HG02943 (cell line): ENCODE results near the gene ABCF2.

Source experiments
- ATAC-seq: cut with Tn5 transposase; IDR thresholded peaks from one replicate; pipeline ENCODE4 v1.9.1; 2021; ENCODE audit warnings: mild to moderate bottlenecking, low read depth, moderate library complexity; ENCODE audit not compliant: unreplicated experiment

The ABCF2 gene

GRCh38 chr7:151252961-151253711 is 26.1 kb upstream of the ABCF2 start:
- no peak for ATAC-seq

DNA sequence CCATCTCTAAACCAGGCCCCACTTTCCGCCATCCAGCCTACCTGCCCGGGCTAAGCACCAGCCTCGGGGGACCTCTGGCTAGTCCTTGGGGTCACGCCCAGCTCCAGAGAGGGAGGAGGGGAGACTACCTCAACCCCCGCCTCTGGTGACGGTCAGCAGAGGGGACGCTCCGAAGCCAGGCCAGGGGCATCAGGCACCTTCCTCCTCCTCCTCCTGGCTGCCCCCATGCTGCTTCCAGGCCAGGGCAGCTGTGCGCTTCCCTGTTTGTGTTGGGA is 25.5 kb upstream of the ABCF2 start:
- no peak for ATAC-seq

DNA sequence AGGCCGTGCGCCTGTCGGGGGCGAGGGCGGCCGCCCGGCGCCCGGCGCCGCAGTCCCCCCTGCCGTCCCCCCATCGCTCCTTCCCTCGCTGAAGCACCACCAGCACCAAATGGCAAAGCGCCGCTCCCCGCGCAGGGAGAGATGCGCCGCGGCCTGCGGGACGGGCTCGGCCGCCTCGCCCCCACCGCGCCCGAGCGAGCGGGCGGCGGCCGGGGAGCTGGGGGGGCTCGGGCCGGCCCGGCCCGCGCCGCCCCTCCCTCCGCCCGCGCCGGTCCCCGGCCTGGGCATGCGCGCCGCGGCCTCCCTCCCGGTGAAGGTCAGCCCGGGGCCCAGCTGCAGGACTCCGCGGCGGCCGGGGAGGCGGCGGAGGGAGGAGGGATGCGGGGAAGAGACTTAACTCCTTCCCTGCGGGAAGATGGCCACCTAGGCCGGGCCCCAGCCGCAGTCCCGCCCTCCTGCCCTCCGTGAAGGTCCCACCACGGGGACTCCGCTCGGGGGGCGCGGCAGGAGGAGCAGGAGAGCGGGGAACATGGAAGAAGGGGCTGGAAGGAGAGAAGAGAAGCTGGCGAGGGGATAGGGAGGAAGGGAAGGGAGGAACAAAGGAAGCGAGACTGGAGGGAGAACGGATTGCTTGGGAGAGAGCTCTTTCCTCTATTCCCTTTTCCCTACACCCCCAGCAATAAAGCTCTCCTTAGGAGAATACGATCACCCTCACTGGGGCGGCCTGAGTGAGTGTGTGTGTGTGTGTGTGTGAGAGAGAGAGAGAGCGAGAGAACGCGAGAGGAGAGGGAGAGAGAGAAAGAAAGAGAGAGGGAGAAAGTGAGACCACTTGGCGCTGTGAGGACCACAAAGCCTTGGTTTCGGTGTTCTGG is 24.9 kb upstream of the ABCF2 start:
- no peak for ATAC-seq

DNA sequence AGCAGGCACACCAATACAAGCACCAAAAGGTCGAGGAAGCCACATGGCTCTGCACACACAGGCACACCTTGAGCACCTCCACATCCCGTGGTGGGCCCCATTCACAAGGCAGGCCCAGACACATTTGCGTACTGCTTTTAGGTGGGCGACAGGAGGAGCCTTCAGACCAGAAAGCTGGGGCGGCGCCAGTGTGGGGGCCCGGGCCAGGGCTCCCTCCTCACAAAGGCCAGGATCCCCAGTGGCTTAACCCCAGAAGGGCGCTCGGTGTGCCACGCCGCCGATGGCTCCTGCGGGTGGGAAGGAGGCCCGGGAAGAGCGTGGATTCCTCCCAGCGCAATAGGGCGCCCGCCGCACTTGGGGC is 24.3 kb upstream of the ABCF2 start:
- no peak for ATAC-seq

DNA sequence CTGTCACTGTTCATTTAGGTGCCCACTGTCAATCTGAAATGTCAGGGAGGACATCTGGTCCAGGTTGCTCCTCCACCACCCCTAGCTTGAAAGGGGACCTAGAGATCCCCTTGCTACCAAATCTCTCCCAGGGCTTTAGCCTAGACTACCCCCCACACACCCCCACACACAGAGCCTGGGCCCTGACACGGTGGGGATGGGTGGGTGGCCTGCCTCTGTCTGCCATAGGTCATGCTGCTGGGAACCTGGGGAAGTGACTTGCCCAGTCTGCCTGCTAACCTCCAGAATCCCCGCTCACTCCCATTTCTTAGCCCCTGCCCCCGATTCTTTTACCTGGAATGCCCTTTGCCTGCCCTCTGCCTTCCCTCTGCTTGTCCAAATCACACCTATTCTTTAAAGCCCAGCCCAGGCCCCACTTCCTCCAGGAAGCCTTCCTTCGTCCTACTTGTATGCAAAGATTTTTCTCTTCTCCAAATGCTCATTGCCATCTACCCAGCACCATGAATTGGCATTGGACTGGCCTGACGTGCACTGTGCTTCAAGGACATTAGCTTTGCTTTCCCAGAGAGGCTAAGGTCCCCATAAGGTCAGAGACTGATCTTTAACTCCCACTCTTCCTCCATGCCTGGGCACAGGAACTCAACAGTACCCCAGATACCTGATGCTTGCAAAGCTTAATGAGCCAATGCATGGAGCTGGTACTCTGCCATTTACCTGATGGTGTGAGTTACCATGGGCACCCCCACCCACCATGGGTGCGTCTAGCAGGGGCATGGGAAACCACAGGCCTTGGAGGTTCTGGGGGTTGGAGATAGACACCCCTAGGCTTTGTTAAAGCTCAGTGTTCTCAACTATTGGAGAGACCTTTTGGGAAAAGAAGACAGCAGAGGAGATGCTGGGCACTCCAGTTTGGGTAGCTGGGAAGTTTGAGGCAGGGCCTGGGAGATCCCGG is 23.5 kb upstream of the ABCF2 start:
- no peak for ATAC-seq

DNA sequence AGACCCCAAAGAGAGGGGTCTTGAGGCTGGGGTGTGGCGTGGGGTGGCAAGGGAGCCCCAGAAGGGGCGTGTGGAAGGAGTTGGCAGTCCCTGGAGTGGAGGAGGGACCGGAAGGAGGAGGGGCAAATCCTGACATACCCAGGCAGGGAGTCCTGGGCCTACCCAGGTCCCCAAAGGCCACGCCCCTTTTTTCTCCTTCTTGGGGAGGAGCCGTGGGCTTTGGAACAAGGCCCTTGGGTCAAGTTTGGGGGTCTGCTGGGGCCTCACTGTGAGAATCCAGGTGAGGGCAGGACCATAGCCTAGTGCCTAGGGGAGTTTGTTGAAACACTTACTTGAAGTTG is 22.7 kb upstream of the ABCF2 start:
- no peak for ATAC-seq

DNA sequence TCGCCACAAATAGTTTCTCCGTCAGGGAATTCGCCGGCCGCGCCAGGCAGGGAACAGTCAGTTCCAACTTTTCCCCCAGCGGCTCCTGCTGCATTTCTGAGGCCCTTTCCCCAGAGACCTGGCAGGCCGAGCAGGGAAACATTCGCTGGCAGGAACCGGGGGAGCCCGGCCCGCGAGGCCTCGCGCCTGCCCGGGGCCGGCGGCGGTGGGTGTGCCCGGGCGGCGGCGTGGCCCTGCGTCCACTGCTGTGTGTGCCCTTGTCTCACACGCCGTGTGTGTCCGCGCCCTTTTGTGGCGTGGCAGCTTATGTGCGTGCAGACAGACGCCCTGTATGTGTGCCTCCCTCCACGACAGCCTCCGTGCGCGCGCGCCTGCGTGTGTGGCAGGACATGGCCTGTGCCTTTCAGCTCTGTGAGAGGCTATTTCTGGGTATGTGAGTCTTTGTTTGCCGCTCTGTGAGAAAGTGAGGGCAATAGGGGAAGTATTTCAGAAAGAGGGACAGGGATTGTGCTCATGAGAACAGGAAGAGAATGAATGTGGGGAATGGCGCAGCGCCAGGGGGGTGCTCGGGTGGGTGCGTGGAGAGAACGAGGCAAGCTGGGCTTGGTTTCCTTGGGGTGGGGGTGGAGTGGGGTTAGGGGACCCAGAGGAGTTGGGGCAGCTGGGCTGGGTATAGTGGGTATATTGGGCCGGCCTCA is 22.2 kb upstream of the ABCF2 start:
- no peak for ATAC-seq

- no peak for ATAC-seq
Observed at GRCh38 chr7:151248346-151249033, 21.5 kb upstream of the ABCF2 start, which contains the start of gene SMARCD3. Gene SMARCD3, minus strand, starts transcription at chr7:151248694. Its CDS starts 132 bp downstream, at chr7:151248562.

- ATAC-seq = no peak
Observed at GRCh38 chr7:151247611-151248345, 20.8 kb upstream of the ABCF2 start.

DNA sequence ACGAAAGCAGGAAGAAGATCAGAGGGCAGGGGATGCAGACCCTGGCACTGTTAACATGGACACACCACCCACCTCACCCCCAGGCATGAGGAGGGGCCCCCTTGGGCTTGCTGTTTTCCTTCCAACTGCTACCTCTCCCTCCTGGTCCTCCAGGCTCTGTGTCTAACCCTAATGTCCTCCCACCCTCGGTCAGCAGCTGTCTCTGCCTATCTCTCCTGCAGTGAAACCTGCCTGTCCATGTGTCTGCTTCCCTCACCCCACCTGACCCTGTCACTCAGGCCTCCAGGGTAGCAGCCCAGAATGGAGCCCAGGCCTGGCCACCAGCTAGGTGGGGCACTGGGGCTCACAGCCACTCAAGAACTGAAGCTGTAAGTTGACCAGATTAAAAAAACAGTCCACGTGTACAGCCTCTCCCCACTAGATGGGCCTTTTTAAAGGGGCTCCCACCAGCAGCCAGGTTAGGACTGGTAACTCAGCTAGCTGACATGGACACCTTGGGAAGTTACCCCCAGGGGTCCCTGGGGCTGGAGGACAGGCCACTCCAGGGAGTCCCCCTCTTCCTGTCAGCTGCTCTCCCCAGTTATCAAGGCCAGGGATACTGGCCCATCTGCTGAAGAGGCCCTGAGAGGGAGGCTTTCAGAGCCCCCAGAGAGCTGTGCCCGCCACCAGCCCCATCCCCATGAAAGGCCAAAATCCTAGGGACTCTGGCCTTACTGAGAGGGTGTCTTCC is 20.0 kb upstream of the ABCF2 start:
- ATAC-seq = no peak

GRCh38 chr7:151246102-151246850 is 19.3 kb upstream of the ABCF2 start:
- no peak for ATAC-seq

DNA sequence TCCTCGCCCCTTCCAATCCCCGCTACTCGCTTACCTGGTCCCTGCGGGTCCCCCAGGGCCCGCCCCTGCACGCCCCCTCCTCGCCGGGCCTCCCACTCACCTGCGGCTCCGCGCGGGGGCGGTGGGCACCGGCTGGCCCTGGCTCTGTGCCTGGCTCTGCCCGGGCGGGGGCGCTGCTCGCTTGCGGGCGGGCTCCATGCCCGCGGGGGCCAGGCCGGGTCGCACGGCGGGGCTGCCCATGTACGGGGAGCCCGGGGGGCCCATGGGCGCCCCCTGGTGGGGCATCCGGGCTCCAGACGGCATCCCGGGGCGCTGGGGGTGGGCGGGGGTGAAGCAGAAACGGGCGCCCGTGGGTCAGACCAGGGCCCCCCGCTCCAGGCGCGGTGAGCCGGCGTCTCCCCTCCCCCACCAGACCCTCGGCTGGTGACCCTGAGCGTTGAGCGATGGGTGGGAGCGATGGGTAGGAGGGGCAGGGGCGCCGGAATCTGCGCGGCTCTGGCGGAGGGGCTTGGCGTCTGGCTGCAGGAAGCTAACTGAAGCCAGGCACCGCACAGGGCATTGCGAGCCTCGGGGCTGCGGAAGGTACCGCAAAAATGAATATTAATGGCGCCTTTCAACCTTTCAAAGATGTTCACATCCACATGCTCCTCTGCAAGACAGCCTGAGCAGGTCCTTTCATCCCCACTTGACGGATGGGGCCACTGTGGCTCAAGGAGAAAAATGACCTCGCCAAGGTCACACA is 18.5 kb upstream of the ABCF2 start:
- ATAC-seq = no peak

- ATAC-seq = no peak
Observed at GRCh38 chr7:151244841-151245346, 17.9 kb upstream of the ABCF2 start.

DNA sequence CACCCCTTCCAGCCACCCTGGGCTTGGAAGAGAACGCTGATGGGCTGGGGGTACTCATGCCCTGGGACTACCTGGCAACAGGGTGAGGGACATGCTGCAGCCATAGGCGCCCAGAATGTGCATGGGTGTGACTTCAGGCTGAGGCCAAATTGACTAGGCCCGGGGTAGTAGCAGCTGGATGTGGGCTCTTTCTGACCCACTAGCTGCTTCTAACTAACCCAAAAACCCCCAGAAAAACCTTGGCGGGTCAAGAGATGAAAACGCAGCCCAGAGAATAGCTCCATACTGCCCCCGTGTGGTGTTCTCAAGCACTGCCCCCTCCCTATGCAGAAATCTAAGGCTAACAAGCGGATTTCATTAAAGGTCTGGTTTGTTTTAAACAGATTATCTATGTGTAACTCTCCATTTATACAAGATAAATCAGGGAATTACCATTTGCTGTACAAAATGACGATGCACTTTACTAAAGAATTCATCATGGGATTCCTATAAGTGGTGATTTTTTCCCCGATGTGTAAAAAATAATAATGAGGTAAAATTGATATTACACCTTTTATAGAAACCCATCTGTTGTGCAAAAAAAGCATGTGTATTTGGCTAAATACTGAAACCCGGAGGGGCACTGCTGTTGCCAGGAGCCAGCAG is 17.3 kb upstream of the ABCF2 start:
- ATAC-seq = no peak

- ATAC-seq = no peak
Observed at GRCh38 chr7:151243408-151244195, 16.6 kb upstream of the ABCF2 start.

GRCh38 chr7:151243045-151243349 is 16.0 kb upstream of the ABCF2 start:
- no peak for ATAC-seq
